ENCODE measurements around the gene ITPRIP.

DNA sequence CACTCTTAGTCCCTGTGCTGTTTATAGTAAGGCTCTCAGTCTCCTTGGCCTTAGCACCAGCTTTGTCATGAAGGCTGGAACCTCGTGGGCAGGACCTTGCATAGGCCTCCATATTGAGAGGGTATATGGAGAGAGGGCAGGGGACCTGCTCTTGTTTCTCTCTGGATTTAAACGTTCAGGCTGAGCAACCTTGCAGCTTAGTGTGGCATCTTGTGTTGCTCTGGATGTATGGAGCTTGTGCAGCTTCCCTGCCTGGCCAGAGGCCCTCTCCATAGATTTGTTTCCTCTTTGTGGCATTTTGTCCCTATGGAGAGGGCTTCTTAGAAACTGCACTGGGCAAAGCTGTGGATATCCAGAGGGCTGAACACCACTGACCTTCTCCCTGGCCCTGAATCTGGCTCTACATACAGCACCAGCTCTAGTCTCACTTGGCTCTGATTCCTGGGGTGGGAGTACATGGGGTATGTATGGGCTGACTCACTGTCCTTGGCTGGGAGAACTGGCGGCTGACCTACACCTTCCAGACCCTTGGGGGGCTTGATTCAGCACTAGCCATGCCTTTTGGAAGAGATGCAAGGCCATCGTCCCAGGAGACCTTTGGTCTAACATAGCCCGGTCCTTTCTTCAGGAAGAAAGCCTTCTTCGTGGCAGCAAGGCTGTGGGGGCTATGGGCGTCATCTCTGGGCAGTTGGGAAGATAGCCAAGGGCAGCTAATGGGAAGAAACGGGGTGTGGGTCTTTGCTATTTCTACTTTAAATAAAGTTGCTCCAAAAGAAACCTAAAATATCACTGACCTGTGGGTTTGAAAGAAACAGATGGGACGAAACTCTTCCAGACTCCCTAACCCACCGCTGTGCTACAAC lies 30.5 kb downstream of the ITPRIP start:
- no peak for TF ChIP-seq CEBPB (IDR thresholded peaks at IDR 0.05; ENCODE audit: low read depth, low read length)
- TF ChIP-seq, protein P1, sequence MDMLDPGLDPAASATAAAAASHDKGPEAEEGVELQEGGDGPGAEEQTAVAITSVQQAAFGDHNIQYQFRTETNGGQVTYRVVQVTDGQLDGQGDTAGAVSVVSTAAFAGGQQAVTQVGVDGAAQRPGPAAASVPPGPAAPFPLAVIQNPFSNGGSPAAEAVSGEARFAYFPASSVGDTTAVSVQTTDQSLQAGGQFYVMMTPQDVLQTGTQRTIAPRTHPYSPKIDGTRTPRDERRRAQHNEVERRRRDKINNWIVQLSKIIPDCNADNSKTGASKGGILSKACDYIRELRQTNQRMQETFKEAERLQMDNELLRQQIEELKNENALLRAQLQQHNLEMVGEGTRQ (IDR thresholded peaks at IDR 0.05; ENCODE audit: low read length), result no peak
- TF ChIP-seq, protein P2, sequence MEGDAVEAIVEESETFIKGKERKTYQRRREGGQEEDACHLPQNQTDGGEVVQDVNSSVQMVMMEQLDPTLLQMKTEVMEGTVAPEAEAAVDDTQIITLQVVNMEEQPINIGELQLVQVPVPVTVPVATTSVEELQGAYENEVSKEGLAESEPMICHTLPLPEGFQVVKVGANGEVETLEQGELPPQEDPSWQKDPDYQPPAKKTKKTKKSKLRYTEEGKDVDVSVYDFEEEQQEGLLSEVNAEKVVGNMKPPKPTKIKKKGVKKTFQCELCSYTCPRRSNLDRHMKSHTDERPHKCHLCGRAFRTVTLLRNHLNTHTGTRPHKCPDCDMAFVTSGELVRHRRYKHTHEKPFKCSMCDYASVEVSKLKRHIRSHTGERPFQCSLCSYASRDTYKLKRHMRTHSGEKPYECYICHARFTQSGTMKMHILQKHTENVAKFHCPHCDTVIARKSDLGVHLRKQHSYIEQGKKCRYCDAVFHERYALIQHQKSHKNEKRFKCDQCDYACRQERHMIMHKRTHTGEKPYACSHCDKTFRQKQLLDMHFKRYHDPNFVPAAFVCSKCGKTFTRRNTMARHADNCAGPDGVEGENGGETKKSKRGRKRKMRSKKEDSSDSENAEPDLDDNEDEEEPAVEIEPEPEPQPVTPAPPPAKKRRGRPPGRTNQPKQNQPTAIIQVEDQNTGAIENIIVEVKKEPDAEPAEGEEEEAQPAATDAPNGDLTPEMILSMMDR (IDR thresholded peaks at IDR 0.05; ENCODE audit: control extremely low read depth in 1 of 3, insufficient read depth in 1 of 3, low read depth in 1 of 3, low read length in 3 of 3), result no peak

Measured in H1 (cell line).